HCT116 (cell line): Measurements from ENCODE around the gene GIT2.

Experiments used
- POLR2A ChIP-seq: IDR thresholded peaks from 2 replicates; pipeline ENCODE4 v1.7.0; 2011; ENCODE audit warnings: borderline replicate concordance; ENCODE audit not compliant: insufficient read depth, insufficient read length; ENCODE audit errors: extremely low read depth
- POLR2AphosphoS5 ChIP-seq: IDR thresholded peaks from 2 replicates; pipeline ENCODE4 v1.6.1; 2011; ENCODE audit warnings: mild to moderate bottlenecking, low read depth, low read length, moderate library complexity
- TF ChIP-seq, protein P1 (sequence below), 3 experiments: fragments of 200-600 bp in 1 of 3; sonication (generic) in 1 of 3; IDR thresholded peaks in 2 of 3; conservative IDR thresholded peaks in 1 of 3; 2 replicates each; pipeline ENCODE4 v1.5.1; 2012 to 2017; ENCODE audit warnings: low read depth in 2 of 3, low read length in 2 of 3, antibody characterized with exemption in 1 of 3, borderline replicate concordance in 1 of 3, control low read depth in 1 of 3, mild to moderate bottlenecking in 1 of 3, mixed read lengths in 1 of 3, mixed run types in 1 of 3, moderate library complexity in 1 of 3; ENCODE audit not compliant: insufficient read depth in 1 of 3

DNA sequence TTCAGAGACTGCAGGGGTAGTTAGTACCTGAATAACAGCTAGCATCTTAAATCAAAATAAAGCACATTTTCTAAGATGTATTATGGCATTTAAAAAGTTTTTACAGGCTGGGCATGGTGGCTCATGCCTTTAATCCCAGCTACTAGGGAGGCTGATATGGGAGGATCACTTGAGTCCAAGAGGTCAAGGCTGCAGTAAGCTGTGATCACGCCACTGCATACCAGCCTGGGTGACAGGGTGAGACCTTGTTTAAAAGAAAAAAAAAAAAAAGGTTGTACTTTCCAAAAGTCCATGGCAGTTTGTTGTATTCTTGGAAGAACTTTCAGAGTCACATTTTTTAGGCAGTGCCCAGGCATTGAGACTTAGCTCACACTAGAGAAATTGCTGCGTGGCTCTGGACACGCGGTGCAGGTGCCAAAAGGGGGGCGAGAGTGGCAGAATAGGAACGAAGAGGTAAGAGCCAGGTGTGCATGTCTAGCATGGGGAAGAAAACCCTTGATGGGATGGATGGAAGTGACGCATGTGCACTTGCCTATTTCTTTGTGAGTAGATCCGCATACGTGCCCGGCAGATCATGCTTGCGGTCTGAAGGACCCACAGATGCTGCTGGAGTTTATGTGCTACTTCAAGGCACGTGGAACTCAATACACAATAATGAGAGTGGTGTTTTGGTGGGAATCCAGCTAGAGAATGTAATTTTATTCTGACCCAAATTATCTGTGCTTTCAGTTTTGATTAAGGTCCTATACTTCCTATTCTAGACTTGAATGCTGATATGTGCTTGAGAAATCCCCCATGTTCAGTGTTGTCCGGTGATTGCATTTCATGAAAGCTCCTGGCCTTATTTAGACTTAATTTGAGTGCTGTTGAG, 14.9 kb upstream of the GIT2 start:
- TF ChIP-seq POLR2AphosphoS5, result no peak
- no peak for TF ChIP-seq POLR2A
- TF ChIP-seq, protein P1, sequence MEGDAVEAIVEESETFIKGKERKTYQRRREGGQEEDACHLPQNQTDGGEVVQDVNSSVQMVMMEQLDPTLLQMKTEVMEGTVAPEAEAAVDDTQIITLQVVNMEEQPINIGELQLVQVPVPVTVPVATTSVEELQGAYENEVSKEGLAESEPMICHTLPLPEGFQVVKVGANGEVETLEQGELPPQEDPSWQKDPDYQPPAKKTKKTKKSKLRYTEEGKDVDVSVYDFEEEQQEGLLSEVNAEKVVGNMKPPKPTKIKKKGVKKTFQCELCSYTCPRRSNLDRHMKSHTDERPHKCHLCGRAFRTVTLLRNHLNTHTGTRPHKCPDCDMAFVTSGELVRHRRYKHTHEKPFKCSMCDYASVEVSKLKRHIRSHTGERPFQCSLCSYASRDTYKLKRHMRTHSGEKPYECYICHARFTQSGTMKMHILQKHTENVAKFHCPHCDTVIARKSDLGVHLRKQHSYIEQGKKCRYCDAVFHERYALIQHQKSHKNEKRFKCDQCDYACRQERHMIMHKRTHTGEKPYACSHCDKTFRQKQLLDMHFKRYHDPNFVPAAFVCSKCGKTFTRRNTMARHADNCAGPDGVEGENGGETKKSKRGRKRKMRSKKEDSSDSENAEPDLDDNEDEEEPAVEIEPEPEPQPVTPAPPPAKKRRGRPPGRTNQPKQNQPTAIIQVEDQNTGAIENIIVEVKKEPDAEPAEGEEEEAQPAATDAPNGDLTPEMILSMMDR (IDR thresholded peaks at IDR 0.05 in 2 of 3, conservative IDR thresholded peaks at IDR 0.05 in 1 of 3; ENCODE audit: borderline replicate concordance in 1 of 3, insufficient read depth in 1 of 3, low read depth in 2 of 3, low read length in 2 of 3), result no peak
